HEK293 (cell line): ENCODE results near the gene CD8B.
"Not testable (repeated sequence)": the region's sequence is repeated elsewhere in the genome, so short reads cannot be mapped to it uniquely, and the experiment has no call there.

Experiments
- GLIS1 ChIP-seq: fragments of 450-650 bp; formaldehyde crosslinking; IDR thresholded peaks from 2 replicates; pipeline ENCODE4 v1.5.1; 2016; ENCODE audit warnings: missing biosample characterization, missing genetic modification characterization
- ZBTB7A ChIP-seq: fragments of 450-650 bp; formaldehyde crosslinking; IDR thresholded peaks from 2 replicates; pipeline ENCODE4 v1.5.1; 2016; ENCODE audit warnings: low read depth, missing biosample characterization, missing genetic modification characterization
- ZFP69B ChIP-seq: fragments of 450-650 bp; formaldehyde crosslinking; IDR thresholded peaks from 2 replicates; pipeline ENCODE4 v1.5.1; 2016; ENCODE audit warnings: missing biosample characterization, missing genetic modification characterization
- ZNF175 ChIP-seq: fragments of 450-650 bp; formaldehyde crosslinking; IDR thresholded peaks from 2 replicates; pipeline ENCODE4 v1.5.1; 2016; ENCODE audit warnings: missing biosample characterization, missing genetic modification characterization
- ZNF274 ChIP-seq, 2 experiments: fragments of 200-500 bp in 1 of 2; fragments of 450-650 bp in 1 of 2; sonication (Bioruptor generic) in 1 of 2; formaldehyde crosslinking in 1 of 2; IDR thresholded peaks; 2 replicates each; pipeline versions ENCODE4 v1.5.1 to v1.6.1; 2014 to 2016; ENCODE audit warnings: borderline replicate concordance in 1 of 2, inconsistent platforms in 1 of 2, low read length in 1 of 2, missing biosample characterization in 1 of 2, missing genetic modification characterization in 1 of 2
- ZNF354C ChIP-seq: fragments of 450-650 bp; formaldehyde crosslinking; IDR thresholded peaks from 2 replicates; pipeline ENCODE4 v1.5.1; 2016; ENCODE audit warnings: missing biosample characterization, missing genetic modification characterization, low read depth, borderline replicate concordance
- ZNF658 ChIP-seq: fragments of 450-650 bp; formaldehyde crosslinking; IDR thresholded peaks from 2 replicates; pipeline ENCODE4; 2016; ENCODE audit warnings: missing biosample characterization, missing genetic modification characterization
- ZNF747 ChIP-seq: fragments of 450-650 bp; formaldehyde crosslinking; IDR thresholded peaks from 2 replicates; pipeline ENCODE4 v1.5.1; 2016; ENCODE audit warnings: missing biosample characterization, missing genetic modification characterization
- ZNF76 ChIP-seq: fragments of 450-650 bp; formaldehyde crosslinking; IDR thresholded peaks from 2 replicates; pipeline ENCODE4; 2016; ENCODE audit warnings: low read depth, missing biosample characterization, missing genetic modification characterization, borderline replicate concordance
- ZNF776 ChIP-seq: fragments of 450-650 bp; formaldehyde crosslinking; IDR thresholded peaks from 2 replicates; pipeline ENCODE4 v1.5.0; 2017; ENCODE audit warnings: missing biosample characterization, missing genetic modification characterization, borderline replicate concordance
- ZNF785 ChIP-seq: fragments of 450-650 bp; formaldehyde crosslinking; IDR thresholded peaks from 2 replicates; pipeline ENCODE4 v1.5.1; 2016; ENCODE audit warnings: missing biosample characterization, missing genetic modification characterization
- TF ChIP-seq, protein P1 (sequence below): fragments of 450-650 bp; formaldehyde crosslinking; IDR thresholded peaks from 2 replicates; pipeline ENCODE4 v1.5.1; 2016; ENCODE audit warnings: missing biosample characterization, missing genetic modification characterization

DNA sequence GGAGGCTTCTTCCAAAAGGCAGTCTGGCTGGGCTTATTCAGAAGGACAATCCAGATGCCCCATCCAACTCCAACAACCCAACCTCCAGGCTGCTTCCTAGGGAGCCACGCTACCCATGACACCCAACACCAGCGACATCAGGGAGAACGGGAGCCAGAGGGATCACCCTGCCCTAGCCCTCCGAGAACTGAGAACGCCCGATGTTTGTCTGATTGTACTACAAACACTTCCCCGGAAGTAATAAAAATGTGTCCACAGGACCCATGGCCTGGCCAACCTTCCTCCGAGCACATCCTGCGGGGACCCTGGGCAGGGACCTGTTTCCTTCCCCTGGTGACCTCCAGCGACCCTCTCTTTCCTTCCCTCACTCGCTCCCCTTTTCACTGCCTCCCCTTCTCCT, 511 bp downstream of the CD8B start:
- TF ChIP-seq, protein P1, sequence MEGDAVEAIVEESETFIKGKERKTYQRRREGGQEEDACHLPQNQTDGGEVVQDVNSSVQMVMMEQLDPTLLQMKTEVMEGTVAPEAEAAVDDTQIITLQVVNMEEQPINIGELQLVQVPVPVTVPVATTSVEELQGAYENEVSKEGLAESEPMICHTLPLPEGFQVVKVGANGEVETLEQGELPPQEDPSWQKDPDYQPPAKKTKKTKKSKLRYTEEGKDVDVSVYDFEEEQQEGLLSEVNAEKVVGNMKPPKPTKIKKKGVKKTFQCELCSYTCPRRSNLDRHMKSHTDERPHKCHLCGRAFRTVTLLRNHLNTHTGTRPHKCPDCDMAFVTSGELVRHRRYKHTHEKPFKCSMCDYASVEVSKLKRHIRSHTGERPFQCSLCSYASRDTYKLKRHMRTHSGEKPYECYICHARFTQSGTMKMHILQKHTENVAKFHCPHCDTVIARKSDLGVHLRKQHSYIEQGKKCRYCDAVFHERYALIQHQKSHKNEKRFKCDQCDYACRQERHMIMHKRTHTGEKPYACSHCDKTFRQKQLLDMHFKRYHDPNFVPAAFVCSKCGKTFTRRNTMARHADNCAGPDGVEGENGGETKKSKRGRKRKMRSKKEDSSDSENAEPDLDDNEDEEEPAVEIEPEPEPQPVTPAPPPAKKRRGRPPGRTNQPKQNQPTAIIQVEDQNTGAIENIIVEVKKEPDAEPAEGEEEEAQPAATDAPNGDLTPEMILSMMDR (tag by site-specific recombination), result not testable (repeated sequence)
- not testable (repeated sequence) for TF ChIP-seq ZFP69B (tag by site-specific recombination); ZNF76 (tag by site-specific recombination); ZNF175; ZNF785; ZBTB7A (tag by site-specific recombination); ZNF776 (tag by site-specific recombination); GLIS1 (tag by site-specific recombination); ZNF747; ZNF354C; ZNF274 (IDR thresholded peaks at IDR 0.05; ENCODE audit: low read length); ZNF274 (tag by site-specific recombination; IDR thresholded peaks at IDR 0.05; ENCODE audit: borderline replicate concordance); ZNF658 (tag by site-specific recombination)
